ENCODE data around the gene DEPP1. TPM values are rescaled to one million over a fixed set of nuclear protein-coding genes. Genes with fewer than 3 reads are reported as not detected.

DEPP1 gene
- total and polyA plus RNA-seq, 2 donors (not counting 3 experiments of a cell fraction or from before 2014, with no cell fraction given): 364 to 951 TPM

DNA sequence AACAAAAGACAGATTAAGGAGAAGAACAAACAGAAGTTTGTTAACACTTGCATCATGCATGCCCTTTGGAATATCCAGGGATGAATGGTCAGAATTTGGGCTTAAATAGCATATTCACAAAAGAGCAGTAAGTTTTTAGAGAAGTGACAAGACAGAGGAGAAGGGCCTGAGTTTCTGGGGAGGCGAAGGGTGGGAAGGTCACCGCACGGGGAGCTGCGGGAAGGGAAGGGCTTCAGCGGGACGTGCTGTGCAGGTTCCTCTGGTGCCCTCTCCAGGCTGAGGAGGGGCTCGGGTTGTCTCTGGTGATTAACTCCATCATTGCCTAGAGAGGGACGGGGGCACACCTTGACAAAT is 11.7 kb upstream of the DEPP1 start:
- H3K9ac ChIP-seq (replicated peaks; ENCODE audit: extremely low read depth, insufficient read depth, low read length): no peak overlapping the region
- peaks cover 9% of the 10 kb centered on the region for H3K4me1 ChIP-seq (ENCODE audit: control insufficient read depth, extremely low read depth, insufficient read depth, low read length)
- DNase-seq (ENCODE audit: low read depth, low spot score) (no peak), FAIRE-seq (no peak)
- H3K27ac ChIP-seq (ENCODE audit: insufficient read depth, low read depth, low read length): no peak overlapping the region
- no peak overlapping the region for H2AFZ ChIP-seq (ENCODE audit: low read depth, low read length)
- no peaks in the 10 kb centered on the region for H3K9me3 ChIP-seq (replicated peaks; ENCODE audit: control insufficient read depth, insufficient read depth, low read length)
- H3K4me2 ChIP-seq (ENCODE audit: insufficient read depth, low read length): no peak overlapping the region
- H3K4me3 ChIP-seq (replicated peaks in 1 of 3; ENCODE audit: insufficient read depth in 1 of 3, low read depth in 1 of 3, low read length in 3 of 3): no peak overlapping the region
- H4K20me1 ChIP-seq (replicated peaks; ENCODE audit: control insufficient read depth, extremely low read depth, insufficient read depth, low read length): no peaks in the 10 kb centered on the region
- intact Hi-C loops (cut with micrococcal nuclease): no loop called here
- POLR2A ChIA-PET: interaction anchor here (2.6 kb wide), 1 partner anchor 12 kb away, joined by 11 read pairs; the partner anchor contains the start of gene DEPP1
- H3K36me3 ChIP-seq (ENCODE audit: control insufficient read depth in 2 of 2, extremely low read depth in 1 of 2, insufficient read depth in 2 of 2, low read length in 2 of 2): no peaks in the 10 kb centered on the region
- no TSS peak for BruUV-seq (replicated peaks)
- H3K9me1 ChIP-seq (replicated peaks; ENCODE audit: control insufficient read depth, extremely low read depth, insufficient read depth, low read length): no peaks in the 10 kb centered on the region
- CTCF ChIA-PET: interaction anchor here (0.7 to 4.3 kb wide), 3 partner anchors 10 to 57 kb away, joined by 3 to 30 read pairs (median 3); no protein-coding TSS in a partner anchor
- H3K79me2 ChIP-seq (ENCODE audit: control insufficient read depth, insufficient read depth, low read length): no peaks in the 10 kb centered on the region
- TF ChIP-seq POLR2AphosphoS5 (IDR thresholded peaks at IDR 0.05; ENCODE audit: insufficient read depth, low read depth, low read length) (no peak), MYC (IDR thresholded peaks at IDR 0.05; ENCODE audit: low read depth, low read length) (no peak), EZH2 (IDR thresholded peaks at IDR 0.05; ENCODE audit: borderline replicate concordance, low read depth, low read length, severe bottlenecking) (no peak), POLR2A (IDR thresholded peaks at IDR 0.05; ENCODE audit: low read depth, low read length) (no peak), FOS (IDR thresholded peaks at IDR 0.05; ENCODE audit: borderline replicate concordance, insufficient read depth, low read length) (no peak), GATA2 (IDR thresholded peaks at IDR 0.05; ENCODE audit: insufficient read depth, insufficient read length, low read depth, low read length) (no peak)
- TF ChIP-seq, protein P1, sequence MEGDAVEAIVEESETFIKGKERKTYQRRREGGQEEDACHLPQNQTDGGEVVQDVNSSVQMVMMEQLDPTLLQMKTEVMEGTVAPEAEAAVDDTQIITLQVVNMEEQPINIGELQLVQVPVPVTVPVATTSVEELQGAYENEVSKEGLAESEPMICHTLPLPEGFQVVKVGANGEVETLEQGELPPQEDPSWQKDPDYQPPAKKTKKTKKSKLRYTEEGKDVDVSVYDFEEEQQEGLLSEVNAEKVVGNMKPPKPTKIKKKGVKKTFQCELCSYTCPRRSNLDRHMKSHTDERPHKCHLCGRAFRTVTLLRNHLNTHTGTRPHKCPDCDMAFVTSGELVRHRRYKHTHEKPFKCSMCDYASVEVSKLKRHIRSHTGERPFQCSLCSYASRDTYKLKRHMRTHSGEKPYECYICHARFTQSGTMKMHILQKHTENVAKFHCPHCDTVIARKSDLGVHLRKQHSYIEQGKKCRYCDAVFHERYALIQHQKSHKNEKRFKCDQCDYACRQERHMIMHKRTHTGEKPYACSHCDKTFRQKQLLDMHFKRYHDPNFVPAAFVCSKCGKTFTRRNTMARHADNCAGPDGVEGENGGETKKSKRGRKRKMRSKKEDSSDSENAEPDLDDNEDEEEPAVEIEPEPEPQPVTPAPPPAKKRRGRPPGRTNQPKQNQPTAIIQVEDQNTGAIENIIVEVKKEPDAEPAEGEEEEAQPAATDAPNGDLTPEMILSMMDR (IDR thresholded peaks at IDR 0.05; ENCODE audit: extremely low read depth in 1 of 2, insufficient read depth in 1 of 2, low read depth in 1 of 2, low read length in 2 of 2): peak in 1 of 2 donors; percentile 38
- TF ChIP-seq, protein P2, sequence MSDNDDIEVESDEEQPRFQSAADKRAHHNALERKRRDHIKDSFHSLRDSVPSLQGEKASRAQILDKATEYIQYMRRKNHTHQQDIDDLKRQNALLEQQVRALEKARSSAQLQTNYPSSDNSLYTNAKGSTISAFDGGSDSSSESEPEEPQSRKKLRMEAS (IDR thresholded peaks at IDR 0.05; ENCODE audit: insufficient read depth, insufficient read length): no peak
- dilution Hi-C loops (cut with MboI; ENCODE audit: extremely low pct_ligation_motif_present, low sequenced_read_pairs): no loop called here
- no peaks in the 10 kb centered on the region for H3K27me3 ChIP-seq (ENCODE audit: control insufficient read depth in 2 of 2, insufficient read depth in 2 of 2, low read length in 2 of 2)
